ENCODE data around the gene H1-8. TPM values are rescaled to one million over a fixed set of nuclear protein-coding genes. Genes with fewer than 3 reads are reported as not detected.
"Not testable (repeated sequence)": the region's sequence is repeated elsewhere in the genome, so short reads cannot be mapped to it uniquely, and the experiment has no call there.

H1-8 gene
- total RNA-seq, 1 experiment from 2014 or later = not detected

DNA sequence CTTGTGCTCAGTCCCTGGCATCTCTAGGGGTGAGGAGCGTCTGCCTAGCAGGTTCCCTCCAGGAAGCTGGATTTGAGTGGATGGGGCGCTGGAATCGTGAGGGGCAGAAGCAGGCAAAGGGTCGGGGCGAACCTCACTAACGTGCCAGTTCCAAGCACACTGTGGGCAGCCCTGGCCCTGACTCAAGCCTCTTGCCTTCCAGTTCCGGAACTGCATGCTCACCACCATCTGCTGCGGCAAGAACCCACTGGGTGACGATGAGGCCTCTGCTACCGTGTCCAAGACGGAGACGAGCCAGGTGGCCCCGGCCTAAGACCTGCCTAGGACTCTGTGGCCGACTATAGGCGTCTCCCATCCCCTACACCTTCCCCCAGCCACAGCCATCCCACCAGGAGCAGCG is 9.6 kb upstream of the H1-8 start:
- no peak for DNase-seq (ENCODE audit: low read depth)

DNA sequence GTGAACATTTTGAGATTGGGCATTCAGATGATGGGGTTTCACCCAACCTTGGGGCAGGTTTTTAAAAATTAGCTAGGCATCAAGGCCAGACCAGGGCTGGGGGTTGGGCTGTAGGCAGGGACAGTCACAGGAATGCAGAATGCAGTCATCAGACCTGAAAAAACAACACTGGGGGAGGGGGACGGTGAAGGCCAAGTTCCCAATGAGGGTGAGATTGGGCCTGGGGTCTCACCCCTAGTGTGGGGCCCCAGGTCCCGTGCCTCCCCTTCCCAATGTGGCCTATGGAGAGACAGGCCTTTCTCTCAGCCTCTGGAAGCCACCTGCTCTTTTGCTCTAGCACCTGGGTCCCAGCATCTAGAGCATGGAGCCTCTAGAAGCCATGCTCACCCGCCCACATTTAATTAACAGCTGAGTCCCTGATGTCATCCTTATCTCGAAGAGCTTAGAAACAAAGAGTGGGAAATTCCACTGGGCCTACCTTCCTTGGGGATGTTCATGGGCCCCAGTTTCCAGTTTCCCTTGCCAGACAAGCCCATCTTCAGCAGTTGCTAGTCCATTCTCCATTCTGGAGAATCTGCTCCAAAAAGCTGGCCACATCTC is 8.4 kb upstream of the H1-8 start:
- DNase-seq (ENCODE audit: low read depth) = peak; percentile 48

DNA sequence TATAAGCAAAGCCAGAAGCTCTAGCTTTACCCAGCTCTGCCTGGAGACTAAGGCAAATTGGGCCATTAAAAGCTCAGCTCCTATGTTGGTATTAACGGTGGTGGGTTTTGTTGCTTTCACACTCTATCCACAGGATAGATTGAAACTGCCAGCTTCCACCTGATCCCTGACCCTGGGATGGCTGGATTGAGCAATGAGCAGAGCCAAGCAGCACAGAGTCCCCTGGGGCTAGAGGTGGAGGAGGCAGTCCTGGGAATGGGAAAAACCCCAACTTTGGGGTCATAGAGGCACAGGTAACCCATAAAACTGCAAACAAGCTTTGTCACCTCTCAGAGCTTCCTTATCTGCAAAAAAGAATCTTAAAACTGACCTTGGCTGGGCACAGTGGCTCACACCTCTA is 7.9 kb upstream of the H1-8 start:
- no peak for DNase-seq (ENCODE audit: low read depth)

DNA sequence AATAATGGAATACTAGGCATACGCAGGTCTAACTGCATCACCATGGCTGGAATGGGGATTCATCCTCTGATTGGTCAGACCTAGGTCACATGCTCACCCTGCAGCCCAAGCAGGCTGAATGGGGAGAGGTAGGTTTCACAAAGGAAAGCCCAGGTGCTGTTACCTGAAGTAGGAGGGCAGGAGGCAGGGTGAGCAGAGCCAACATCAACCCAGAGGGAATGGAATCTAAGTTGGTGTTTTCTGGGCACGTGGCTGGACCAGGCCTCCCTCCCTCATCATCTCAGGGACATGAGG is 6.7 kb upstream of the H1-8 start:
- no peak for DNase-seq (ENCODE audit: low read depth)

DNA sequence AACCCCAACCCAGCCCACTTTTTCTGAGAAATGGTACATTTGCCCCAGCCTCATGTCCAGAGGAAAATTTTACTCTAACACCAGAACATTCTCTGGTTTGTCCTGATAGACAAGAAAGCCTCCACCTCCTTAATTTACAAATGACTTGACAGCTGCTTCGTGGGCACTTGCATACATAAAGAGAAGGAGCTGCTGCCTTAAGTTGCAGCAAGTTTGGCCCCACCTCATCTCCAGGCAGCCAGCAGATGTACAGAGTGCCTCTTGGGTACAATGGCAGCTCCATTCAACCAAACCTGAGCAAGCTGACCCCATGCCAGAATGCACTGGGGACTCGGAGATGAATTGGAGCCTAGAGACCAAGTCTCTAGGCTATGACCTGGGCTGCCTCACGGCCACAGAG is 6.2 kb upstream of the H1-8 start:
- DNase-seq (ENCODE audit: low read depth) = no peak

DNA sequence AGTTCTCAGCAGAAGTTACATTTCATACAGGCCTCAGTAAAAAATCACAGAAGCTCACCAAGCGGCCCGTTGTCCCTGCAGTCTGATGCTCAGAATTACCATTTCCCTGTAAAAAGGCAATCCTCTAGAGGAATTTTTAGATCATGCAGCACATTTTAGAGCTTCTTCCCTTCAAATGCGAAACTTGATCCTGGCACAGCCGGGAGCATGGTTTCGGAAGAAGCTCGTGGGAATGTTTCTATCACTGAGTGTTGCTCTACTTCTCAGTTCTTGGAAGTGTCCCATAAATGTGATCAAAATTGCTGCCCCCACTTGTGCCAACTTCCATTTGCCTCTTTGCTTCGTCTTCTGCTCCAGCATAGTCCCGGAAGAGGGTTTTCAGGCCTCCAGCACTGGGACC is 3.8 kb upstream of the H1-8 start:
- DNase-seq (ENCODE audit: low read depth) = no peak

DNA sequence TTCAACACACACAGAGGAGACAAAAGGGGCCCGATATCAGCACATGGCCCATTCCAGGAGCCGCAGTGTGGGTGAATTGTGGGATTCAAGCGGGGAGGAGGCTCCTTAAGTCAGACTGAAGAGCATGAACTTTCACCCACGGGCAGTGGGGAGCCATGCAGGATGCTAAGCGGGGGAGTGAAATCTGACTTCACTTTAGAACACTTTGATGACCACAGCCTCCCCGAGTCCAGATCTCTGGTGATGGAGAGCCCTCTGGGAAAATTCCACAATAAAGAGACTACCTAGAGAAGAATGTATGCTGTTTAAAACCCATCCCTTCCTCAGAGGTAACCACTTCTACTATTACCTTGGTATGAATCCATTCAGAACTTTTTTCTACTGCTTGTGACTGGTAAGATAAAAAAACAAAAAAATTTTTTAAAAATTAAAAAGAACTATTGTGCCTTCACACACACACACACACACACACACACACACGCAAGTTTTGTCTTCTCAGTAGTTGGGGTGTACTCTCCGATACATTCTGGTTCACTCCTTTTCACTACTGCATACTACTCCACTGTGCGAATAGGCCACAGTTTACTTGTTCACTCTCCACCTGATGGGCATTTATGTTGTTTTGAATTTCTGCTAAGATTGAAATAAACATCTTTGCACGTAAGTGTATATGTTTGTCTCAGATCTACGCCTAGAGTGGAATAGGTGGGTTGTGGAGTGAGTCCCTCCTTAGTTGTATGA is 2.0 kb upstream of the H1-8 start:
- no peak for DNase-seq (ENCODE audit: low read depth)

DNA sequence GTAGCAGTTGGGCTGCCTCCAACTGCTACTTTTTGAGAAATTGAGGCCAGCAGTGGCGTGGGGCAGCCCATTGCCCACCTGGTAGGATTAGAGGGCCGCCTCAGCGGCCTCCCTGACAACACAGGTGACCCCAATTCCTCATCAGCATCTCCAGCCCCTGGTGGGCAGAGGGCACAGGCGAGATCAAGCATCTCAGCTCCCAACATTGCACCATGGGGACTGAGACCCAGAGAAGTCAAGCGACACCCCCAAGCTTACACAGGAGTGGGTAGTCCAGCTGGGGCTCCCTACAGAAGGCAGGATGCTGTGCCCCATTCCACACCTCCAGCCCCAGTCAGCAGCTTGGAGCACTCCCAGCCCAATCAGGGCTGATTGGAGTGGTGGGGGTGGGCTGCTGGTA is 228 bp upstream of the H1-8 start:
- no peak for DNase-seq (ENCODE audit: low read depth)

DNA sequence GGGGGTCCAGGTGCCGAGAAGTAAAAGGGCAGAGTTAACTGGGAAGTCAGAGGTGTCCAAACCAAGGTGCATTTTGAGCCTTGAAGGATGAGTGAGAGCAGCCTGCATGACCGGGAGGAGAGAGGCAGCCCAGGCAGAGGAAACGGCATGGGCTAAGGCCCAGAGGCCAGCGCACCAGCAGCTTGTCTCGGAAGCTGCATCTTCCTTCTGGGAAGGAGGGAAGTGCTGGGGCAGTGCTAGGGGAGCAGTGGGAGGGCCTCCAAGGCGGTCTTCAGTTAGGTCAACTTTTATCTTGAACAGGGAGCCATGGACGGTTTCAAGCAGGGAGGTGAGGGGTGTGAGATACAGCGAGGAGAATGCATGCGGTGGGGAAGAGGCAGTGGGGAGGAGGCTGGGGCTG is 1.0 kb downstream of the H1-8 start:
- no peak for DNase-seq (ENCODE audit: low read depth)

DNA sequence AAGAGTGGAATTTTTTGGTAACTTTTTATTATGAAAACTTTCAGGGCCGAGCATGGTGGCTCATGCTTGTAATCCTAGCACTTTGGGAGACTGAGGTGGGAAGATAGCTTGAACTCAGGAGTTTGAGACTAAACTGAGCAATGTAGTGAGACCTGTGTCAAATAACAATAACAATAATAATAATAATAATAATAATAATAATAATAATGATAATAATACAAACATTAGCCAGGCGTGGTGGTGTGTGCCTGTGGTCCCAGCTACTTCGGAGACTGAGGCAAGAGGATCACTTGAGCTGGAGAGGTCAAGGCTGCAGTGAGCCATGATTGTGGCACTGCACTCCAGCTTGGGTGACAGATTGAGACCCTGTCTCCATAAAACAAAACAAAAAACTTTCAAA is 3.0 kb downstream of the H1-8 start:
- not testable (repeated sequence) for DNase-seq (ENCODE audit: low read depth)

DNA sequence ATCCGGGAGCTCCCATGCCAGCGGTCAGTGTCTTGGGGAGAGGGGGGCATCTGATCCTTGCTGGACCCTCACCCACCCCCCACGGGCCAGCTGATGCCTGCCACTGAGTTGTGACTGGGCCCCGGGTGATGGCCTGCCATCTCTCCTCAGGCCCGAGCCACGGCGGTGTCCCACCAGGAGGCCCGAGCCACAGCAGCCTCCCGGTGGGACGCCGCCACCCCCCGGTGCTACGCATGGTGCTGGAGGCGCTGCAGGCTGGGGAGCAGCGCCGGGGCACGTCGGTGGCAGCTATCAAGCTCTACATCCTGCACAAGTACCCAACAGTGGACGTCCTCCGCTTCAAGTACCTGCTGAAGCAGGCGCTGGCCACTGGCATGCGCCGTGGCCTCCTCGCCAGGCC is 4.3 kb downstream of the H1-8 start:
- DNase-seq (ENCODE audit: low read depth) = no peak

DNA sequence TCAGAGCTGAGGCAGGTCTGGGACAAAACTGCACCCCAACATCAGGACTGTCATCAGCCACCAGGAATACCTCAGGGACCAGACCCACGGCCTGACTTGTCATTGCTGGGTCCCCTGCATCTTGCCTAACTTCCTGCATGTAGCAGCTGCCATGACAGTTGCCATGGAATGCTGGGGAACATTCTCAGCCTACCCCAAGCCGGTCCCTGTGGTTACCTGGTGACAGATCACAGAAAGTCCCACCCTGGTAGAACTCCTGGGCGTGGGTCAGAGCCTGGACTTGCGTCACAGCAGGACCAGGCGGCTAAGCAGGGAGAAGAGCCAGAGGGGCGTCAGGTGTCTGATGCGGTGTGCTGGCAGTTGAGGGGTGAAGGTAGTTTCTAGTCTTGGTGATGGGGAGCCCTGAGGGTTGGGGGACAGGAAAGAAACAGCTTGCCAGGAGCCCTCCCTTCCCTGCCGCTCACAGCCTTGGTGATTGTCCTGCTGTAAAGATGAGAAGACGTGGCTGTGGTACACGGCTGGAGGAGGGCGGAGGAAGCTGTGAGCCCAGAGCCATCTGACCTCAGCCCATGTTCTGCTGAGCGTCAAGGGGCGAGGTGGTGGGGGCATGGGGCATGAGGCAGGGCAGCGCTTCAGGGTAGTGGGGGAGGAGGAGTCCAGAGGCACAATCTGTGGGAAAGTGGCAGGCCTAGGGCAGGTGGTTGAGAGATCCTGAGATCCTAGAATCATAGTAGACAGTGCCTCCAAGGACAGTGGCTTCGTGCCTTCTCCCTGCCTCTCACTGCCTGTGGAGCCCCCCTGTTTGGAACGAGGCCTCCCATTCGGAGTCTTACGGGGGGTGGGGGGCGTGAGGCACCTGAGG is 5.4 kb downstream of the H1-8 start:
- DNase-seq (ENCODE audit: low read depth) = no peak

DNA sequence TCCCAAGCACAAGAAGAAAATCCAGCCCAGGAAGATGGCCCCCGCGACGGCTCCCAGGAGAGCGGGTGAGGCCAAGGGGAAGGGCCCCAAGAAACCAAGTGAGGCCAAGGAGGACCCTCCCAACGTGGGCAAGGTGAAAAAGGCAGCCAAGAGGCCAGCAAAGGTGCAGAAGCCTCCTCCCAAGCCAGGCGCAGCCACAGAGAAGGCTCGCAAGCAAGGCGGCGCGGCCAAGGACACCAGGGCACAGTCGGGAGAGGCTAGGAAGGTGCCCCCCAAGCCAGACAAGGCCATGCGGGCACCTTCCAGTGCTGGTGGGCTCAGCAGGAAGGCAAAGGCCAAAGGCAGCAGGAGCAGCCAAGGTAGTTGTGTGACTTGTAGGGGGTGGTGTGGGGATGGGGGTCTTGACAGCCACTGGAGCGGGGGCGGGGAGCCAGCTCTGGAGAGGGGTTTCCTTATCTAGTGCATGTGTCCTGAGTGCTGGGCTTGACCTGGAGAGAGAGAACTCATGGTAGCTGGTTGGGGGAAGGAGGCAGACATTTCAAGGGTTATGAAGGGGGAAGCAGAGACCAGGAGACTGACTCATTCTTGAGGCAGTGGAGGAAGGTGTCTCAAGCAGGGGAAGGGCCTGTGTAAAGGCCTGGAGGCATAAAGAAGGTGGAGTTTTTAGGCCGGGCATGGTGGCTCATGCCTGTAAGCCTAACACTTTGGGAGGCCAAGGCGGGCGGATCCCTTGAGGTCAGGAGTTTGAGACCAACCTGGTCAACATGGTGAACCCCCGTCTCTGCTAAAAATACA is 6.2 kb downstream of the H1-8 start:
- peak; percentile 52 for DNase-seq (ENCODE audit: low read depth)

DNA sequence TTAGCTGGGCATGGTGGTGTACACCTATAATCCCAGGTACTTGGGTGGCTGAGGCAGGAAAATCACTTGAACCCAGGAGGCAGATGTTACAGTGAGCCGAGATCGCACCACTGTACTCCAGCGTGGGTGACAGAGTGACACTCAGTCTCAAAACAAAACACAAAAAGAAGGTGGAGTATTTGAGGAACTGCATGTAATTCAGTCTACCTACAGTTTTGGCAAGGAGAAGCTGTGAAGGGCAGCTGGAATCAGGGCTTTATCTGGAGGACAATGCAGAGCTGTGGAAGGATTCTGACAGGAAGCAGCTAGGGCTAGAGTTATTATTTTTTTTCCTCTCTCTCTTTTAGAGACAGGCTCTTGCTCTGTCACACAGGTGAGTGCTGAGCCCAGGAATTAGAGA is 6.8 kb downstream of the H1-8 start:
- no peak for DNase-seq (ENCODE audit: low read depth)

DNA sequence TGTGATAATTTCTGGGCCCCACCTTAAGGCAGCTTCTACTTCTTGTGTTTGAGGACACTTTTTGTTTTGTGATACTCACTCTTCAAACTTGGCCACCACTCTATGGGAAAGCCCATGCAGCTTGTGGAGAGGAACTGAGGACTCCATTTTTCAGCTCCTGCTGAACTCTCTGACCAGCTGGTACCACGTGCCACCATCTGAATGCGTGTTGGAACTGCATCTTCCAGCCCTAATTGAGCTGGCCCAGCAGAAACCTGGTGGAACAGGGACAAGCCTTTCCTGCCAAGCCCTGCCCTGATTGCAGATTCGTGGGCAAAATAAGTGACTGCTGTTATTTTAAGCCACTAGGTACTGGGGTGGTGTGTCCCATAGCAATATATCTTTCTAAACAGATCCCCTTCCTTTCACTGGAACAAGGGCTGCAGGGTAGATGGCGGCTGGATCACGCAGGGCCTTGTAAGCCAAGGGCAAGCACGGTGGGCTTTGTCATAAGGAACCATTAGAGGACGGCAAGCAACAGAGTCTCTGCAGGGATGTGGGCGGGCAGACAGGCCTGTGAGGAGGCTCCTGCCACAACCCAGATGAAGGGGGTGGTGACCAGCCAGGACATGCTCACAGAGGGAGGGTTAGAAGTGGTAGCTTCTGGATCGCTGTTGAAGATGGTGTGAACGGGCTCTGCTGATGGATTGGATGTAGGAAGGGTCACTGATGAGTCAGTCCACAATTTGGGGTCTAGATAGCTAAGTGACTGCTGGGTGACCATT is 9.5 kb downstream of the H1-8 start:
- DNase-seq (ENCODE audit: low read depth) = no peak

DNA sequence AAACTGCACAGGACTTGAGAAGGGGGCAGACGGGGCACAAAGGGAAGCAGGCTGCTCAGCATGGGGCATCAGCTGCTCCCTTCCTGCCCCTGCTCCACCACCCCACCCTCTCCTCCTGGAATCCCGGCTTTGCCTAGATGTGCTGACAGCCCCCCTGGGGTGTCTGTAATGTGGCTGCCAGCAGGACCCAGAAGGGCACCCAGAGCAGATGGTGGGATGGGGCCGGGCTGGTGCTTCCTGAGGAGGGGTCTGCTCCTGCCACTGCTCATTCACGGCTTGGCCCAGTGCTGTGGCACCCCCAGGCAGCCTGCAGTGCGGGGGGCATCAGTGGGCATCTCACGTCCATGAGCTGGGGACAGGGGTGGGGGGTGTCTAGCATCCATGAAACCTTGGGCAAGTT is 10.2 kb downstream of the H1-8 start:
- DNase-seq (ENCODE audit: low read depth) = no peak

DNA sequence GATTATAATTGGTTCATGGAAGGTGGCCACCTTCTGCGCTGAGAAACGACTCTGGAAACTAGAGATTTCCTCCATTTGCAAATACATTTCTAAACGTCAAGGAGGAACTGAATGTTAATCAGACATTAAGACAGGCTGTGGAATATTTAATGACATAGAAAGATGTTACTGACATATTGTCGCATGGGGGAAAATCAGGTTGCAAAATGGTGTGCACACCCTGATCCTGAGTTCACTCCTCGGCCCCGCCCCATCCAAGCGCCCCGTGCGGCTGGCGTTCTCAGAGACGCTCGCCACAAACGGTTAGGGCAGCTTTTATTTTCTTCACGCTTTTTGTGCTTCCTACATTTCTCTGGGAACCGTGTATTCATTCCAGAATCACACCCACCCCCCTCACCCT is 10.7 kb downstream of the H1-8 start:
- no peak for DNase-seq (ENCODE audit: low read depth)

DNA sequence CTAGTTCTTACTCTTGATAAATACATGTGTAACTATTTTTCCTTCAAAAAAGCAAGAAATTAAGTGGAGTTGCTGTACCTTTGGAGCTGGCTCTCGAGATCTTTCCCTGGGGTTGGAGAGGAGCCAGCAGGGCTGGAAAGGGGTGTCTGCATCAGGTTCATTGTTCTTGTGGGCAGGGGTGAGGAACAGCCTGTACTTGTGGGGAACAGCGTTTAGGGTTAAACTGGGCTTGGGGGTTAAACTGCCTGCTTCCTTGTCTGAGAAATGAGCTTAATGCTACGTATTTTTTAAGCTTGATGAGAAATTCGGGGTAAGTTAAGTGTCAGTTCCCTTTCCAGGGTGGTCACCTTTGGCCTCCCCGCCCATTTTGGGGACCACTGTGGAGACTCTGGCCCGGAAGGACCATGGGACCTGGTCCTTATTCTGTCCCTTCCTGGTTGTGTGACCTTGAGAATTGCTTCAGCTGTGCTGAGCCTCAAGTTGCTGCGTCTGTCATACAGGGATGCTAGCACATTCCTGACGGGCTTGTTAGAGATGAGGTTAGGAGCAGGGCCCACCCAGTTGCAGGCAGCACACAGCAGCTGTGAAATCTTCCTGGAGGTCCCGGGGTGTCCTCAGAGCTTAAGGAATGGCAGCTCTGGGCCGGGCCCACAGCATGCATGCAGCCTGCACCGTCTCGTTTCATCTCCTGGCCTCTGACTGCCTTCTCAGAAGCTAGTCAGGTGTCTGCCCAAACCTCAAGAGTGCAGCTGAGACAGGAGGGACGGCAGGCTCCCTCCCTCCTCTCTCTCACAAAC is 11.6 kb downstream of the H1-8 start:
- DNase-seq (ENCODE audit: low read depth) = no peak

DNA sequence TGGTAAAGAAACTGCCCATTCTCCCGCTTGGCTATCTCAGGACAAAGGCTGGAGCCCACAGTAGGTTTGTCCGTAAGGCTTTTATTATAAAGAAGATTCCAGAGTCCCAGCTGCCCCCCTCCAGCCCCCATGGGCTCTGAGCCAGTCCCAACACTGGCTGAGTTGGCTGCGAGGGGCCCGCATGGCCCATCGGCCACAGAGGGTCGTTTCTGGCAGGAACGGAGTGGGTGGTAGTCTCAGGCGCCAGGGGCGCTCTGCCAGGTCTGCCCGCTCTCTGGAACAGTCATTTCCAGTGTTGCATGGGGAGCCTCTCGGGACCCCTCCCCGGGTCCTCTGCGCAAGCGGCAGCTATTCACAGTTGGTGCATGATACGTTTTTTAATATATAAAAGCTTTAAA is 12.2 kb downstream of the H1-8 start:
- no peak for DNase-seq (ENCODE audit: low read depth)

DNA sequence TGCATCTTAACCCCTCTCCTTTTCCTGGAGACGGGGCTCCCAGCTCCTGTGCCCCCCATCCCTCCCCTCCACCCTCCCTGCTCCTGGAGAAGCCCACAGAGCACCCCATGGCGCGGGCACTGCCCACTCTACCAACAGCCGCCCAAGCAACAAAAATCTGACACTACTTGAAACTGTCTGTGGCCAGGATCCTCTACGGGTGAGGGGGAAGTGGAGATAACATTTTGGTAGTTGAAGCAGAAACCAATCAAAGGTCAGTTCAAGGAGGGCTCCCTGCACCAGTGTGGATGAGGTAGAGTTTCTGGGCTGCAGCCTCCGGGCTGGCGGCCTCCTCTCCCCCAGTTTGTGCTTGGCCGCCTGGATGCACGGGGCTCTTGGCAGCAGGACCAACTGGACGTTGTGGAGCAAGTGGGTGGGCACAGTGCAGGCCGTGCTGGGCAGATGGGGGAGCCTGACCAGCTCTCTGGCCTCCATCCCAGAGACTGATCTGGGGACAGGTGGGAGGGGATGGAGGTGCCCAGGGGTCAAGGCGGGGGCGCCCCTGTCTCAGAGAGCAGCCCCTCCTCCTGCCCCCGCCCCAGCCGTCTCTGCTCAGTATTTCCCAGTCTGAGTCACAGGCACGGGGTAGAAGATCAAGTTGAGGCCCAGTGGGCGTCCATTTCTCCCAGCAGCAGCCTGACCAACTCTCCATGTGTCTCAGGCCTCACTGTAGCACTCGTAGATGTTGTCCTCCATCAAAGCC is 12.8 kb downstream of the H1-8 start:
- DNase-seq (ENCODE audit: low read depth) = no peak
